PC-9 (cell line): ENCODE data around the gene OR51B4. TPM values are rescaled to one million over a fixed set of nuclear protein-coding genes. Genes with fewer than 3 reads are reported as not detected.

Experiments used
- BruUV-seq: library from RNA; stranded (reverse); fragments of 400-500 nt; replicated peaks from 2 replicates; lab custom pipeline; 2021; lab: Mats Ljungman, UMichigan
- CTCF ChIA-PET: fragments of 300-600 bp; sonication (Branson Sonifier 250); formaldehyde crosslinking; loops from one replicate; lab custom pipeline; 2022; ENCODE audit warnings: antibody characterized with exemption; lab: Charles Lee
- POLR2A ChIA-PET: fragments of 300-600 bp; sonication (Branson Sonifier 250); formaldehyde crosslinking; loops from one replicate; lab custom pipeline; 2022; ENCODE audit warnings: antibody characterized with exemption; ENCODE audit not compliant: unreplicated experiment; lab: Charles Lee
- DNase-seq, 2 experiments: peaks; one replicate each; pipeline versions ENCODE4 v3.0.0 to v3.0.0-alpha.2; 2015 to 2022; ENCODE audit warnings: mixed read lengths in 1 of 2
- H2AFZ ChIP-seq: fragments of 200-600 bp; sonication (generic); 2 replicates; pipeline ENCODE4 v1.8.1; 2017; ENCODE audit warnings: antibody characterized with exemption
- H3F3A ChIP-seq: fragments of 200-600 bp; sonication (generic); 2 replicates; pipeline ENCODE4 v1.8.1; 2017; ENCODE audit warnings: antibody characterized with exemption, mild to moderate bottlenecking, low read depth; ENCODE audit not compliant: insufficient read depth
- H3K27ac ChIP-seq: fragments of 200-600 bp; sonication (generic); 2 replicates; pipeline ENCODE4 v1.6.1; 2016; ENCODE audit warnings: mixed run types
- H3K27me3 ChIP-seq: fragments of 200-600 bp; sonication (generic); 2 replicates; pipeline ENCODE4 v1.6.1; 2016; ENCODE audit warnings: low read depth, mixed run types; ENCODE audit not compliant: insufficient read depth
- H3K36me3 ChIP-seq: fragments of 200-600 bp; sonication (generic); 2 replicates; pipeline ENCODE4 v1.6.1; 2016; ENCODE audit warnings: low read depth, mixed run types
- H3K4me1 ChIP-seq: fragments of 200-600 bp; sonication (generic); replicated peaks from 2 replicates; pipeline ENCODE4 v1.6.1; 2016; ENCODE audit warnings: mixed run types; ENCODE audit not compliant: insufficient read depth
- H3K4me2 ChIP-seq: fragments of 200-600 bp; sonication (generic); 2 replicates; pipeline ENCODE4 v1.6.1; 2017; ENCODE audit warnings: mixed run types
- H3K4me3 ChIP-seq: fragments of 200-600 bp; sonication (generic); 2 replicates; pipeline ENCODE4 v1.6.1; 2016; ENCODE audit warnings: mixed run types
- H3K79me2 ChIP-seq: fragments of 200-600 bp; sonication (generic); 2 replicates; pipeline ENCODE4 v1.6.1; 2017; ENCODE audit warnings: low read depth, mixed run types
- H3K9me2 ChIP-seq: fragments of 200-600 bp; sonication (generic); 2 replicates; pipeline ENCODE4 v1.8.1; 2017; ENCODE audit warnings: mild to moderate bottlenecking; ENCODE audit not compliant: insufficient read depth
- H3K9me3 ChIP-seq: fragments of 200-600 bp; sonication (generic); 2 replicates; pipeline ENCODE4 v1.8.1; 2016; ENCODE audit warnings: low read depth; ENCODE audit not compliant: insufficient read depth
- H4K20me1 ChIP-seq: fragments of 200-600 bp; sonication (generic); 2 replicates; pipeline ENCODE4 v1.8.1; 2017; ENCODE audit not compliant: insufficient read depth
- CTCF ChIP-seq: fragments of 200-600 bp; sonication (generic); conservative IDR thresholded peaks from 2 replicates; pipeline ENCODE4 v1.6.1; 2017; ENCODE audit warnings: mixed run types, antibody characterized with exemption, mild to moderate bottlenecking, moderate library complexity
- EZH2 ChIP-seq: fragments of 200-600 bp; sonication (generic); IDR thresholded peaks from 2 replicates; pipeline ENCODE4 v1.8.0; 2017; ENCODE audit warnings: antibody characterized with exemption, low read depth
- intact Hi-C: fragments of 100-400 bp; cut with micrococcal nuclease; formaldehyde crosslinking; loops from one replicate; pipeline ENCODE4 v1.10.0; 2022; ENCODE audit not compliant: unreplicated experiment
- total RNA-seq: library from RNA; stranded (reverse); gene quantifications from 2 replicates; pipeline ENCODE4 v1.2.3, GENCODE V29; 2021

OR51B4 gene
- total RNA-seq, 1 experiment from 2014 or later, result not detected

GRCh38 chr11:5289696-5290095 is 12.1 kb downstream of the OR51B4 start:
- intact Hi-C loops, result loop anchor here (2.0 kb wide), 1 partner anchor 165 kb away; no protein-coding TSS in a partner anchor
- Histone ChIP-seq H3K4me2 (no peak overlapping the region), H3K27ac (no peak overlapping the region), H3K4me3 (no peak overlapping the region), H3F3A (no peaks in the 10 kb centered on the region), H3K4me1 (no peaks in the 10 kb centered on the region), H3K36me3 (no peaks in the 10 kb centered on the region), H4K20me1 (no peaks in the 10 kb centered on the region), H3K27me3 (no peaks in the 10 kb centered on the region), H2AFZ (no peak overlapping the region), H3K9me2 (no peaks in the 10 kb centered on the region), H3K9me3 (no peaks in the 10 kb centered on the region), H3K79me2 (no peaks in the 10 kb centered on the region)
- no TSS peak for BruUV-seq
- TF ChIP-seq EZH2 (no peak), CTCF (no peak)
- ChIA-PET CTCF (no interaction called here), POLR2A (no interaction called here)
- DNase-seq, result no peak

- no peak for DNase-seq
- no peak overlapping the region for H3K27ac ChIP-seq
- no peaks in the 10 kb centered on the region for H3K36me3 ChIP-seq
- no peaks in the 10 kb centered on the region for H3K9me2 ChIP-seq
- POLR2A ChIA-PET, result no interaction called here
- H3K27me3 ChIP-seq, result no peaks in the 10 kb centered on the region
- no TSS peak for BruUV-seq
- H4K20me1 ChIP-seq, result no peaks in the 10 kb centered on the region
- no peak overlapping the region for H3K4me3 ChIP-seq
- no peaks in the 10 kb centered on the region for H3K9me3 ChIP-seq
- H3K4me2 ChIP-seq, result no peak overlapping the region
- H3K79me2 ChIP-seq, result no peaks in the 10 kb centered on the region
- no peak overlapping the region for H2AFZ ChIP-seq
- no peak for TF ChIP-seq EZH2
- no peak for TF ChIP-seq CTCF
- H3K4me1 ChIP-seq, result no peaks in the 10 kb centered on the region
- H3F3A ChIP-seq, result no peaks in the 10 kb centered on the region
- CTCF ChIA-PET, result no interaction called here
- intact Hi-C loops, result no loop called here
Observed at GRCh38 chr11:5288906-5289550, 12.7 kb downstream of the OR51B4 start.

GRCh38 chr11:5288108-5288905 is 13.4 kb downstream of the OR51B4 start:
- CTCF ChIA-PET, result no interaction called here
- no peaks in the 10 kb centered on the region for H3K9me2 ChIP-seq
- no peaks in the 10 kb centered on the region for H3F3A ChIP-seq
- H3K4me3 ChIP-seq, result no peak overlapping the region
- no peak overlapping the region for H2AFZ ChIP-seq
- no peaks in the 10 kb centered on the region for H3K9me3 ChIP-seq
- no peak for TF ChIP-seq EZH2
- H4K20me1 ChIP-seq, result no peaks in the 10 kb centered on the region
- no peak overlapping the region for H3K27ac ChIP-seq
- no peaks in the 10 kb centered on the region for H3K36me3 ChIP-seq
- POLR2A ChIA-PET, result no interaction called here
- H3K27me3 ChIP-seq, result no peaks in the 10 kb centered on the region
- no peak for DNase-seq
- no TSS peak for BruUV-seq
- no peaks in the 10 kb centered on the region for H3K79me2 ChIP-seq
- intact Hi-C loops, result no loop called here
- no peaks in the 10 kb centered on the region for H3K4me1 ChIP-seq
- H3K4me2 ChIP-seq, result no peak overlapping the region
